ENCODE results near the gene HIRA.

The HIRA gene

GRCh38 chr22:19470010-19470409 is 38.5 kb upstream of the HIRA start:
- no peak for DNase-seq (ENCODE audit: low read depth)
- no peak for TF ChIP-seq CTCF (conservative IDR thresholded peaks at IDR 0.05; ENCODE audit: low read depth, low read length)
- H3K4me3 ChIP-seq (ENCODE audit: low read depth, low read length), result no peak overlapping the region

GRCh38 chr22:19469421-19469820 is 37.9 kb upstream of the HIRA start:
- no peak for TF ChIP-seq CTCF (conservative IDR thresholded peaks at IDR 0.05; ENCODE audit: low read depth, low read length)
- DNase-seq (ENCODE audit: low read depth), result no peak
- no peak overlapping the region for H3K4me3 ChIP-seq (ENCODE audit: low read depth, low read length)

GRCh38 chr22:19467912-19468311 is 36.4 kb upstream of the HIRA start:
- DNase-seq (ENCODE audit: low read depth), result no peak
- no peak for TF ChIP-seq CTCF (conservative IDR thresholded peaks at IDR 0.05; ENCODE audit: low read depth, low read length)
- no peak overlapping the region for H3K4me3 ChIP-seq (ENCODE audit: low read depth, low read length)

GRCh38 chr22:19466848-19467752 is 35.6 kb upstream of the HIRA start:
- no peak overlapping the region for H3K4me3 ChIP-seq (ENCODE audit: low read depth, low read length)
- no peak for DNase-seq (ENCODE audit: low read depth)
- no peak for TF ChIP-seq CTCF (conservative IDR thresholded peaks at IDR 0.05; ENCODE audit: low read depth, low read length)

GRCh38 chr22:19466126-19466716 is 34.7 kb upstream of the HIRA start:
- no peak for DNase-seq (ENCODE audit: low read depth)
- H3K4me3 ChIP-seq (ENCODE audit: low read depth, low read length), result no peak overlapping the region
- TF ChIP-seq CTCF (conservative IDR thresholded peaks at IDR 0.05; ENCODE audit: low read depth, low read length), result no peak

GRCh38 chr22:19464975-19465374 is 33.4 kb upstream of the HIRA start:
- TF ChIP-seq CTCF (conservative IDR thresholded peaks at IDR 0.05; ENCODE audit: low read depth, low read length), result no peak
- H3K4me3 ChIP-seq (ENCODE audit: low read depth, low read length), result no peak overlapping the region
- DNase-seq (ENCODE audit: low read depth), result no peak

Measured in choroid plexus epithelial cell (primary cell).